HG03064 (cell line): Measurements from ENCODE around the gene BCAN.
"Not testable (repeated sequence)": the region's sequence is repeated elsewhere in the genome, so short reads cannot be mapped to it uniquely, and the experiment has no call there.

Source experiments
- ATAC-seq: cut with Tn5 transposase; IDR thresholded peaks from one replicate; pipeline ENCODE4 v1.9.1; 2021; ENCODE audit warnings: low read depth; ENCODE audit not compliant: unreplicated experiment

Gene BCAN

GRCh38 chr1:156616463-156616862, 25.5 kb upstream of the BCAN start:
- ATAC-seq, result no peak

- ATAC-seq, result no peak
These were observed 22.9 kb upstream of the BCAN start, which contains the start of gene HAPLN2 for GRCh38 chr1:156618853-156619581. Gene HAPLN2 (plus strand): TSS chr1:156619415. CDS start chr1:156623491, 4,076 bp downstream.

DNA sequence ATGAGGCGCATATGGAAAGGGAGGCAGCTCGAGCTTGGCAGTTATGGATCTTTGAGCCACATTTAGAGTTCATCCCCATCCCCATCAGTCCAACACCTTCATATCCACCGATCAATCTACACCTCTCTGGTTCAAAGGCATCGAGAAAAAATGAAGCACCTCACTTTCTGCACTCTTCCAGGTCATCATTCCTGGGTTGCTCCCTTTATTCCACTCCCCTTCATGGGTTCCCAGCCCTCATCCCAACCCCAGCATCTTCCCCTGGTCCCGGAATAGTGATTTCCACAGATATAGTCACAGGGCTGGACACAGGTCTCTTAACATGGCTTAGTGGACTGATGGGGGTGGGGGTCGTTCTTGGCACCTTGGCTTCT, 22.3 kb upstream of the BCAN start:
- no peak for ATAC-seq

DNA sequence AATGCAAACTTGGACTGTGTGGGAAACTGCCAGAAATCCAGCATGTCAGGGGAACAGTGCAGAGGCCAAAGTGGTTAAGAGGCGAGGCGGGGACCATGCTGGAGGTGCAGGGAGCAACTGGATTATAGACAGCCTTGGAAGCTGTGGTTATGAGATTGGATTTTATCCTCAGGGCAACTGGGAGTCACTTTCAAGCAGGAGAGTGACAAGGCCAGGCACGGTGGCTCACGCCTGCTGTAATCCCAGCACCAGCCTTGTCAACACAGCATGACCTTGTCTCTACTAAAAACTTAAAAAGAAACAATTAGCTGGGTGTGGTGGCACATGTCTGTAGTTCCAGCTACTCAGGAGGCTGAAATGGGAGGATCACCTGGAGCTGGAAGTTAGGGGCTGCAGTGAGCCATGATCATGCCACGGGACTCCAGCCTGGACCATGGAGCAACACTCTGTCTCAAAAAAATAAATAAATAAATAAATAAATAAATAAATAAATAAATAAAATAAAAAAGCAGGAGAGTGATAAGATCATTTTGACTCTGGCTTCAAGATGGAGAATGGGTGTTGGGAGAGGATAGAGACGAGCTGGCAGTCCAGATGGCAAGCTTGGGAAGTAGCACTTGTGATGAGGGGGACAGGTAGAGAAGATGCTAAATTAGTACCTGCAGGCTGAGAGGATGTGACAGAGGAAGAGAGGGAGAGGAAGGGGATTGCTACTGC, 19.2 kb upstream of the BCAN start:
- ATAC-seq, result no peak

DNA sequence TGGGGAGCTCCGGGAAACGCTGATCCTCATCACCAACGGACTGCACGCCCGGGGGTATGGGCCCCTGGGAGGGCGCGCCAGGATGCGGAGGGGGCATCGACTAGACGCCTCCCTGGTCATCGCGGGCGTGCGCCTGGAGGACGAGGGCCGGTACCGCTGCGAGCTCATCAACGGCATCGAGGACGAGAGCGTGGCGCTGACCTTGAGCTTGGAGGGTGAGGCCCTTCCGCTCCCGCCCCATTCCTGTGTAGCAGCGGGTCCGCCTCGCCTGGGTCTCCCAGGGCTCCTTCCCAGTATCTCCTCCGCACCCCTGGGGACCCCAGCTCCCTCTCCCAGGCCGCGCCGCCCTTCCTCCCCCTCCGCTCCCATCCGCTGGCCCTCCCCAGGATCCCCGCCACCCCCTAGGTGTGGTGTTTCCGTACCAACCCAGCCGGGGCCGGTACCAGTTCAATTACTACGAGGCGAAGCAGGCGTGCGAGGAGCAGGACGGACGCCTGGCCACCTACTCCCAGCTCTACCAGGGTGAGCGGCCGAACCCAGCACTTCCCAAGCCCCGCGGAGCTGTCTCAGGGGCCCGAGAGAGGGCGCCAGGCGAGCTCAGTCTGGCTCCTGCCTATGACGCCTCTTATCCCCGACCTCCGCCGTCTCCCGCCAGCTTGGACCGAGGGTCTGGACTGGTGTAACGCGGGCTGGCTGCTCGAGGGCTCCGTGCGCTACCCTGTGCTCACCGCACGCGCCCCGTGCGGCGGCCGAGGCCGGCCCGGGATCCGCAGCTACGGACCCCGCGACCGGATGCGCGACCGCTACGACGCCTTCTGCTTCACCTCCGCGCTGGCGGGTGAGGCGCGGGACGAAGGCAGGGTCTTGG, 17.7 kb upstream of the BCAN start:
- ATAC-seq, result no peak

- ATAC-seq, result no peak
These were observed 17.0 kb upstream of the BCAN start for GRCh38 chr1:156624814-156625435.

- ATAC-seq, result no peak
These were observed 16.4 kb upstream of the BCAN start for GRCh38 chr1:156625436-156626078.

GRCh38 chr1:156626079-156626438, 15.9 kb upstream of the BCAN start:
- no peak for ATAC-seq

DNA sequence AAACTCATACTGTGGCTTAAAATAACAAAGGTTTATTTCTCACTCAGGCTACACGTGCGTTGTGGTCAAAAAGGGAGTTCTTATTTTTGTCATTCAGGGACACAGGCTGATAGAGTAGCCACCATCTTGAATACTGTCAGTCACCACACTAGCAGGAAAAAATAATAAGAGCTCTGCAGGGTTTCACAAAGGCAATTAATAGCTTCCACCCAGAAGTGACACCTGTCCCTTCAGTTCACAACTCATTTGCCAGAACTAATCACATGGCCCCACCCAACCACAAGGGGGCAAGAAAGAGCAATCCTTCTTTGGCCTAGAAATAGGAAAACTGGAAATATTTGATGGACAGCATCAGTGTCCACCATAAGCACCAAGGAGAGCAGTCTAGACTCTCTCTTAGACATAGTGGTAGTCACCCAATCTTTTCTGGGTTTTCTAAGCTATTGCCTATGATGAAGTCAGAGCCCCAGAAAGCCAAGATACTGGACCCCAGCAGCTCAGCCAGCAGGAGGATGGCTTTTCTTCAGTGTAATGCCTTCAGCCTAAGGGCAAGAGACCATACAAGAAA, 14.5 kb upstream of the BCAN start:
- no peak for ATAC-seq

GRCh38 chr1:156629823-156630449, 12.0 kb upstream of the BCAN start:
- no peak for ATAC-seq

DNA sequence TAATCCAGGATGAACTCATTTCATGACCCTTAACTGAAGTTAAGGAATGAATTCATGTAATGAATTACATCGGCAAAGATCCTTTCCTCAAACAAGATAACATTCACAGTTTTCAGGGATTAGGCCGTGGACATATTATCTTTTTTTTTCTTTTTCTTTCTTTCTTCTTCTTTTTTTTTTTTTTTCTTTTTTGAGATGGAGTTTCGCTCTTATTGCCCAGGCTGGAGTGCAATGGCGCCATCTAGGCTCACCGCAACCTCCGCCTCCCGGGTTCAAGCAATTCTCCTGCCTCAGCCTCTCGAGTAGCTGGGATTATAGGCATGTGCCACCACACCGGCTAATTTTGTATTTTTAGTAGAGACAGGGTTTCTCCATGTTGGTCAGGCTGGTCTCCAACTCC, 10.8 kb upstream of the BCAN start:
- ATAC-seq, result not testable (repeated sequence)

DNA sequence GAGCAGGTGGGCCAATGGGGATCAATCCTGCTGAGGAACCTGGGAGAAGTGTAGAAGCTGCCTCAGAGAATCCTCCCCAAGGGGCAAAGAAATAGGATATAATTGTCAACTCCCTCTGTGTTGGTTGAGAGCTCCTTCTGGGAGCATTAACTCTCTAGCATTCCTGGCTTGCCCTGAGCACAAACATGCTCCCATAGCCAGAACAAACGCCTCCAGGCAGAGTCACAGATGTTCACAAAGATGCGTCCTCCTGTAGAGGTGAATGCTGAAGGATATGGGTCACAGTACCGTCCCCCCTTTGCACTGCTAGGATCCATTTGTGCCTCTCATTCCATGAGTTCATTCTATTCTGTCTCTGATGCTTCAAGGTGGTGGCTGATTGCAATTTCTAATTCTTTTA, 9.6 kb upstream of the BCAN start:
- no peak for ATAC-seq

DNA sequence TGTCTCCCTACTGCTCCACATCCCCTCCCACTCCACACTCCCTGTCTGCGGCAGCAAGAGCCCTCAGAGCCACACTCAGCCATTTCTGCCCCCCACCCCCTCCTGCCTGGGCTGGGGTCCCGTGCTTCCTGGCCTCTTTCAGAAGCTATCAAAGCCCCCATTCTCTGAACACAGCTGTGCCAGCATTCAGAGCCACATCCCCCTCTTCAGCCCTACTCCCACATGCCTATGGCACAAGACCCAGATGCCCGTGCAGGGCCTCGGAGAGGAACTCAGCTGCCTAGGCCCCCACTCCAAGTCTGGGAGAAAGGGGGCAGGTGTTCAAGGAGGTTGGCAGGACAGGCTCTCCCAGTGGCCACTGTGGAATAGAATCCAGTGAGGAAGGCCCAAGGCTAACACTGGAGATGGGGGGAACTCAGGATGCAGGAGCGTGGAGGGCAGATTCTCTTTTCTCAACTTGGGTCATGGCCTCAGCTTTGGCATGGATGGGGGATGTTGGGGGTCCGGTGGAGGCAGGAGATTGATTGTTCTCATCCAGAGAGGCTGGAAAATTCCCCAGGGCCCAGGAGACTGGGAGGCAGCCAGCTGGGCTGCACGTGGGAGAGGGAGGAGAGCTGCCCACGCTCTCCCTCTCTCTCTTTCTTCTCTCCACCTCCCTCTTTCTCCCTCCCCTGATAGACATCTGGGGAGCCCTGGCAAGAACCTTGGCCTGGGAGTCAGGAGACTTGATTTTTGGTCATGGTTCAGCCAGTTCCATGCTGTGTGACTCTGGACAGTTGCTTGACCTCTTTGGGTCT, 3.5 kb upstream of the BCAN start:
- ATAC-seq, result no peak

DNA sequence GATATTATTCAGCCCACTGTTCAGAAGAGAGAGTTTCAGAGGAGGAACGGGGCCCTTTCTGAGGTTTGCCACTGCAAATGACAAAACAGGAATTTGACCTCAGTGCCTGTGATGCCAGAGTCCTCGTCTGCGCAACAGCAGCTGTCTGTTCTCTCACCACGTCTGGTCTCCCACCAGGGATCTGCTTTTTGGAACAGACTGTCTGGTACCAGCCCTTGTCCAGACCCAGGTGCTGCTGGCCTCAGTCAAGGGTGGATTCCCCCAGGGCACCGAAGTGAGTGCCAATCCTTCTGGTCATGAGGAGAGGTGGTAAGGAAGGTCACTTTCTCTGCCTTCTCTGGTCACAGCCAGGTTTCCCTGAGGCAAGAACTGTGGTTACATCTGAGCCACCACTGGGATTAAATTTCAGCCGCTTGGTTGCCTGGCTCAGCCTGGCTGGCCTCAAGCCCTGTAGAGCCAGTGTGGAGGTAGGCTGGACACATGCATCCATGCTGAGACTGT, 2.3 kb upstream of the BCAN start:
- no peak for ATAC-seq

DNA sequence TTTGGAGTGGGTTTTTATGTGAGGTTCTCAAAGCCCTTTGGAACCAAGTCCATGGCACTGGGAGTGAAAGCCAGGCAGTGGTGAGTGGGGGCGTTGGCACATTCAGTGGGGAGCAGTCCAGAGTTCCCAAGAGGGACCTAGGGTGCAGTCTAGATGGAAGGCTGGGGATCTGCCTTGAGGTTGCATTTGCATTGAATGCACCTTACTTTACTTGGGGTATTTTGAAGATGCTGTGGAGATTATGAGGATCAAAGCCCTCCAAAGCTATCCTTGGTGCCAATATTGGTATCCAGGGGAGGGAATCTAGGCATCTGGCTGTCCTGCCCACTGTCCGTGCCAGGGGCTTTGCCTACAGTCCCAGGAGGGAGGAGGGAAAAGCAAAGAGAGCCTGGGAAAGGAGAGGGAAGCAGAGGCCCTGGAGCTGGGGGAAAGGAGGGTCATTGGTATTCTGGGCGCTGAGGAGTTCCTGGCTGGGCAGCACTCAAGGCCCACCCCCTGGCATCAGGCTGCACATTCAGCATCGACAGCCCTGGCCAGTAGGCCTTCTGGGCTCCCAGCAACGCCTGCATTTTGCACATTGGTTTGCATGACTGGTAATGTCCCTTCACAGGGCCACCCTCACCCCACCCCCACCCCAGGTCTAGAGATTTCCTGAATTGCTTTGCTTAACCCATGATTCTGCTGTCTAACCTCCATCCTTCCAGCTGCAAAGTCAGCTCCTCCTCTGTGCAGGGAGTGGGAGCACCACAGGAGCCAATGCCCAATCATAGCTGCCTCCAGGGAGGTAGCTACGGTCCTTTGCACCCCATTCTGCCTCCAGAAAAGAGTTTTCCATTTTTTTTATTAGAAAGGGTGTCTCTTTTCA, 843 bp upstream of the BCAN start:
- no peak for ATAC-seq

- ATAC-seq, result no peak
These were observed 540 bp downstream of the BCAN start for GRCh38 chr1:156642265-156643048.
